WTC11 (cell line): ENCODE measurements around the gene KIF3C. TPM values are rescaled to one million over a fixed set of nuclear protein-coding genes. Genes with fewer than 3 reads are reported as not detected.

ENCODE experiments used
- ATAC-seq: fragments of 200-7000 bp; cut with Tn5 transposase; 2 replicates; pipeline ENCODE4 v1.10.0; 2021; ENCODE audit warnings: mild to moderate bottlenecking, moderate library complexity
- CTCF ChIA-PET: fragments of 300-600 bp; sonication (Branson Sonifier 250); formaldehyde crosslinking; loops from one replicate; lab custom pipeline; 2021; ENCODE audit warnings: antibody characterized with exemption; lab: Charles Lee
- POLR2A ChIA-PET: fragments of 350-600 bp; sonication (Branson Sonifier 250); formaldehyde crosslinking; loops from one replicate; lab custom pipeline; 2021; ENCODE audit warnings: antibody characterized with exemption; lab: Charles Lee
- DNase-seq: peaks from one replicate; pipeline ENCODE4 v3.0.0; 2021; ENCODE audit warnings: low spot score
- H3K27ac Mint-ChIP-seq: 2 replicates; pipeline ENCODE4 v1.8.0; 2021; ENCODE audit warnings: mixed read lengths
- H3K27me3 Mint-ChIP-seq: 2 replicates; pipeline ENCODE4 v1.8.0; 2021; ENCODE audit warnings: low read depth, mild to moderate bottlenecking, moderate library complexity, mixed read lengths
- H3K36me3 Mint-ChIP-seq: 2 replicates; pipeline ENCODE4 v1.8.0; 2021; ENCODE audit warnings: mixed read lengths
- H3K4me1 Mint-ChIP-seq: 2 replicates; pipeline ENCODE4 v1.8.0; 2022; ENCODE audit warnings: mixed read lengths
- H3K4me3 Mint-ChIP-seq: 2 replicates; pipeline ENCODE4 v1.8.0; 2021; ENCODE audit warnings: mild to moderate bottlenecking, moderate library complexity, mixed read lengths
- H3K9me3 Mint-ChIP-seq: 2 replicates; pipeline ENCODE4 v1.8.0; 2021; ENCODE audit warnings: mixed read lengths
- AFF4 ChIP-seq: sonication (generic); formaldehyde crosslinking; IDR thresholded peaks from 2 replicates; pipeline ENCODE4 v1.8.1; 2023; ENCODE audit warnings: mild to moderate bottlenecking, missing genetic modification reagents, borderline replicate concordance
- ATF2 ChIP-seq: sonication (generic); formaldehyde crosslinking; IDR thresholded peaks from 2 replicates; pipeline ENCODE4 v1.8.1; 2022; ENCODE audit warnings: low read depth, missing genetic modification reagents, borderline replicate concordance
- ATF6 ChIP-seq: sonication (generic); formaldehyde crosslinking; IDR thresholded peaks from 2 replicates; pipeline ENCODE4 v1.8.1; 2023; ENCODE audit warnings: mild to moderate bottlenecking, missing genetic modification reagents
- CREB1 ChIP-seq: sonication (generic); formaldehyde crosslinking; IDR thresholded peaks from 2 replicates; pipeline ENCODE4 v1.8.0; 2023; ENCODE audit warnings: mild to moderate bottlenecking, missing genetic modification reagents
- FOXP1 ChIP-seq: sonication (generic); formaldehyde crosslinking; IDR thresholded peaks from 2 replicates; pipeline ENCODE4 v1.8.0; 2022; ENCODE audit warnings: missing genetic modification reagents, mild to moderate bottlenecking, moderate library complexity, borderline replicate concordance
- GRHL2 ChIP-seq: fragments of 250-450 bp; sonication (Bioruptor Pico); IDR thresholded peaks from 2 replicates; pipeline ENCODE4 v1.8.0; 2022; ENCODE audit warnings: mild to moderate bottlenecking, moderate library complexity; ENCODE audit not compliant: insufficient replicate concordance, severe bottlenecking
- IRF1 ChIP-seq: sonication (generic); formaldehyde crosslinking; IDR thresholded peaks from 2 replicates; pipeline ENCODE4 v1.8.0; 2023; ENCODE audit warnings: missing genetic modification reagents
- JUN ChIP-seq: sonication (generic); formaldehyde crosslinking; IDR thresholded peaks from 2 replicates; pipeline ENCODE4 v1.8.0; 2023; ENCODE audit warnings: mild to moderate bottlenecking, missing genetic modification reagents
- MAX ChIP-seq: sonication (generic); formaldehyde crosslinking; IDR thresholded peaks from 2 replicates; pipeline ENCODE4 v1.8.0; 2022; ENCODE audit warnings: mild to moderate bottlenecking, missing genetic modification reagents
- MXD4 ChIP-seq: fragments of 250-450 bp; sonication (Bioruptor Pico); IDR thresholded peaks from 2 replicates; pipeline ENCODE4 v1.8.0; 2021; ENCODE audit warnings: mild to moderate bottlenecking, moderate library complexity, borderline replicate concordance
- MYBL2 ChIP-seq: sonication (generic); formaldehyde crosslinking; IDR thresholded peaks from 2 replicates; pipeline ENCODE4 v1.8.1; 2023; ENCODE audit warnings: mild to moderate bottlenecking, moderate library complexity, missing genetic modification reagents
- NR3C1 ChIP-seq: sonication (generic); formaldehyde crosslinking; conservative IDR thresholded peaks from 2 replicates; pipeline ENCODE4 v1.8.1; 2023; ENCODE audit warnings: low read depth, mild to moderate bottlenecking, missing genetic modification reagents
- PRRX2 ChIP-seq: fragments of 250-450 bp; sonication (Bioruptor Pico); IDR thresholded peaks from 2 replicates; pipeline ENCODE4 v1.8.0; 2021; ENCODE audit warnings: mild to moderate bottlenecking
- RELA ChIP-seq: sonication (generic); formaldehyde crosslinking; IDR thresholded peaks from 2 replicates; pipeline ENCODE4 v1.8.1; 2022; ENCODE audit warnings: missing genetic modification reagents, mild to moderate bottlenecking, borderline replicate concordance
- SMAD4 ChIP-seq: sonication (generic); formaldehyde crosslinking; IDR thresholded peaks from 2 replicates; pipeline ENCODE4 v1.8.0; 2022; ENCODE audit warnings: mild to moderate bottlenecking, missing genetic modification reagents
- TP53 ChIP-seq: sonication (generic); formaldehyde crosslinking; IDR thresholded peaks from 2 replicates; pipeline ENCODE4 v1.8.1; 2023; ENCODE audit warnings: mild to moderate bottlenecking, missing genetic modification reagents
- ZNF281 ChIP-seq: sonication (generic); formaldehyde crosslinking; IDR thresholded peaks from 2 replicates; pipeline ENCODE4 v1.8.0; 2023; ENCODE audit warnings: mild to moderate bottlenecking, missing genetic modification reagents
- total RNA-seq: library from RNA; stranded (reverse); gene quantifications from 3 replicates; pipeline ENCODE4 v1.2.3, GENCODE V29; 2021

KIF3C gene
- total RNA-seq, 1 experiment from 2014 or later: 48.1 TPM

- CTCF ChIA-PET: interaction anchor here (1.7 kb wide), 1 partner anchor 121 kb away, joined by 3 read pairs; no protein-coding TSS in a partner anchor
- H3K9me3 Mint-ChIP-seq: no peaks in the 10 kb centered on the region
- H3K4me3 Mint-ChIP-seq: no peak overlapping the region
- ATAC-seq (no peak), DNase-seq (no peak)
- peak overlapping the region; percentile 86; the same call in 1 of the 2 replicates for H3K27ac Mint-ChIP-seq
- POLR2A ChIA-PET: no interaction called here
- H3K27me3 Mint-ChIP-seq: no peaks in the 10 kb centered on the region
- no peak for TF ChIP-seq FOXP1 (CRISPR knock-in tag)
- no peak for TF ChIP-seq MYBL2 (CRISPR knock-in tag)
- TF ChIP-seq GRHL2 (CRISPR knock-in tag): no peak
- no peak for TF ChIP-seq SMAD4 (CRISPR knock-in tag)
- no peak for TF ChIP-seq ATF6
- no peak for TF ChIP-seq TP53 (CRISPR knock-in tag)
- no peak for TF ChIP-seq CREB1 (CRISPR knock-in tag)
- TF ChIP-seq NR3C1 (CRISPR knock-in tag): no peak
- TF ChIP-seq RELA (CRISPR knock-in tag): no peak
- TF ChIP-seq PRRX2 (CRISPR knock-in tag): no peak
- no peak for TF ChIP-seq MAX (CRISPR knock-in tag)
- no peak for TF ChIP-seq ATF2 (CRISPR knock-in tag)
- no peak for TF ChIP-seq AFF4 (CRISPR knock-in tag)
- TF ChIP-seq MXD4 (CRISPR knock-in tag): no peak
- TF ChIP-seq ZNF281 (CRISPR knock-in tag): no peak
- TF ChIP-seq JUN (CRISPR knock-in tag): no peak
- no peak for TF ChIP-seq IRF1 (CRISPR knock-in tag)
- TF ChIP-seq, all 79 proteins: peak for 0
- peaks cover 31% of the 10 kb centered on the region for H3K36me3 Mint-ChIP-seq
- H3K4me1 Mint-ChIP-seq: peaks cover 3% of the 10 kb centered on the region
Measured at GRCh38 chr2:25972049-25972823, 10.1 kb downstream of the KIF3C start.
